Glomerular endothelial cell (primary cell): ENCODE data around the gene ACOX2. TPM values are rescaled to one million over a fixed set of nuclear protein-coding genes. Genes with fewer than 3 reads are reported as not detected.
A peak's percentile ranks its signal among the peaks of the same experiment; 100 is the strongest.

Experiments used
- DNase-seq: peaks from one replicate; pipeline ENCODE4 v3.0.0-alpha.2; 2011; ENCODE audit warnings: low read depth, low spot score; ENCODE audit errors: extremely low read depth
- total RNA-seq: library from RNA; depleted of rRNA; stranded (reverse); fragments of >200 nt; gene quantifications from 2 replicates; pipeline ENCODE4 v1.2.3, GENCODE V29; 2015

The ACOX2 gene
- 0.10 and 4.7 TPM in 2 replicates for total RNA-seq

DNA sequence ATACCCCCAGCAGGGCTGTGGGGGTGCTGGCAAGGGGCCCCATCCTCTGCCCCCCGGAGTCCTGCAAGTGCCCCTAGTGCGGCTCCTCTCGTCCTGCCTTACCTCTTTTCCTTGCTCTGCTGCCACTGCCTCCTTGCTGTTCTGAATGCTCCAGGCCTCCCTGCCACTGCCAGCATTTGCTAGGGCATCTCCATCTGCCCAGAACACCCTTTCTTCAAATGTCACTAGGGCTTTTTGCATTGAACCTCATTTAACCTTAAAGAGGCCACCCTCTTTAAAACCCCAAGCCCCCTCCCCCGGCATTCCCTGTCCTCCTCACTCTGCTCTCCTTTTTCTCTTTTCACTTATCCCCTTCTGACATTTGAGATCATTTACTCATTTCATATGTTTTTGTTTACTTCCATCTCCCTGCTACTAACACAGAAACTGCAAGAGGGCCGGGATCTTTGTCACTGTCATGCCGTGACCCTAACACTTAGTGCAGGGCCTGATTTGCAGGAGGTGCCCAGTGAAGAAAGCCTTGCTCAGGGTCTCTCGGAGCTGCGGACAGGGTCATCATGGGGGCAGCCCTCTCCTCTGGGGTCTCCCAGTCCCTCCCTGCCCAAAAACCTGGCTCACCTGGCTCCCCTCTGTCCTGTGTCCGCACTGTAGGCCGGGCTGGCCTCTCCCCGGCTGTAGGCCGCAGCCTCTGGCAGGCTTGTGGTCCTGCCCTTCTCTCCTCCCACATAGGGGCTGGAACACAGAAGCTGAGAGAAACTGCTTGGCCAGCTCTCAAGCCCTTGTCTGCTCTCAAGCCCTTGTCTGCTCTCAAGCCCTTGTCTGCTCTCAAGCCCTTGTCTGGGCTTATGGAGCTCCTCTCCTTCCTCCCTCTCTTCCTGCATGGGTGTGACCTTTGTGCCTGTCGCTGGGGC, at the start of gene ACOX2:
TSS of gene ACOX2 (minus strand) at position 690 of the 911 bp plus-strand sequence. CDS start 2,084 bp downstream, outside the sequence.
- no peak for DNase-seq

GRCh38 chr3:58585994-58586393, 49.0 kb upstream of the ACOX2 start:
- no peak for DNase-seq

DNA sequence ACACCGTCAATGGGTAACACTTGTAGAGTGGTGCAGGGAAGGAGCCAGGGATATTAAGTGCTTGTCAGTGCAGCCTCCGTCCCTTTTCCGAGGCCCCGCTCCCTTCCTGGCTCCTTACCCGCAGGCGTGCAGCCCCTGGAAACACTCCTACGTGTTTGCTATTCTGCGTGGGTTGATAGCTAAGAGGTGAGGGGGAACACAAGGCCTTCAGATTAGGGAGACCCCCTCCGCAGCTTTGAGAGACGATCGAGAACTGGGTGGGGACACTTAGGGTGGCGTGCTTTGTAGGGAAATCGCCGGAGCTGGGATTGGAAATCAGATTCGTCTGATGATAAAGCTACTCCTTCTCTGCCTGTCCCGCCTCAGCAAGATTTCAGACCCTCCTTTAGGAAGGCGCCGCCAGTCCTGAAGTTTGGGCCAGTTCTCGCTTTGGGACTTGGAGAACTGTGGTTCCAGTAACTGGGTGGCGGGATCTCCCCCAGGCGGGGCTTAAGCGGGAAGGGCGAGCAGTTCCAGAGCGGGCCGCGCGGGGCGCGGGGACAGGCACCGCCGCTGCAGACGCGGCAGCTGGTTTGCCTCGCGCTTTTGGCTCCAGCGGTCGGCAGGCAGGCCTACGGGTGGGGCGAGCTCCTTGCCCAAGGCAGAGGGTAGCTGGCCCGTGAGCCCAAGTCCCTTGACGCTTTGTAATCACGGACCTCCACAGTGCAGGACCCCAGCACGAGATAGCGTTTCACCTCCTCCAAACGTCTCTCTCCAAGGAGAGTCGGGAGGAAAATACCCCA, 48.2 kb upstream of the ACOX2 start:
- no peak for DNase-seq

DNA sequence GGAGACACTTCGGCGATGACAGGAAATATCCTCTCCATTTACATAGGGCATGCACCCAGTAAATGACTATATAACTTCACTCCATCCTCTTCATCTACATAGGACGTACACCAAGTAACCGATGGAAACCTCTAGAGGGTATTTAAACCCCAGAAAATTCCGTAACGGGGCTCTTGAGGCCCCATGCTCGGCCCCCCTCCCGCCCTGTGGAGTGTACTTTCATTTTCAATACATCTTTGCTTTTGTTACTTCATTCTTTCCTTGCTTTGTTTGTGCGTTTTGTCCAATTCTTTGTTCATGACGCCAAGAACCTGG, 47.7 kb upstream of the ACOX2 start:
- DNase-seq: no peak

GRCh38 chr3:58581328-58582091, 44.5 kb upstream of the ACOX2 start:
- no peak for DNase-seq

GRCh38 chr3:58580826-58581327, 43.9 kb upstream of the ACOX2 start:
- no peak for DNase-seq

DNA sequence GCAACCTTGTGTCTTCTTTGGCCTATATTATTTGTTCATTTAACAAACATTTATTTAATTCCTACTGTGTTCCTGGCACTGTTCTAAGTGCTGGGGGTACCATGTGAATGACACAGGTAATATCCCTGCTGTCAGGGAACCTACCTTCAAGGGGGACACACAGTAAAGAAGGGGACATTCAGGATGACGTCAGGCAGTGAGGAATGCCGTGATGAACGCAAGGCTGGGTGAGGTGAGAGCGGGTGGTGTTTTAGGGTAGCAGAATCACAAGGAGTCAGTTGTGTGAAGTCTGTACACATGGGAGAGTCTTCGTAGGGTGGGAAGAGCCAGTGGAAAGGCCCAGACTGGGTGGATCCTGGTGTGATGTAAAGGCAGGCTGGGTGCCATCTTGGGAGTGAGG, 41.9 kb upstream of the ACOX2 start:
- DNase-seq: no peak

DNA sequence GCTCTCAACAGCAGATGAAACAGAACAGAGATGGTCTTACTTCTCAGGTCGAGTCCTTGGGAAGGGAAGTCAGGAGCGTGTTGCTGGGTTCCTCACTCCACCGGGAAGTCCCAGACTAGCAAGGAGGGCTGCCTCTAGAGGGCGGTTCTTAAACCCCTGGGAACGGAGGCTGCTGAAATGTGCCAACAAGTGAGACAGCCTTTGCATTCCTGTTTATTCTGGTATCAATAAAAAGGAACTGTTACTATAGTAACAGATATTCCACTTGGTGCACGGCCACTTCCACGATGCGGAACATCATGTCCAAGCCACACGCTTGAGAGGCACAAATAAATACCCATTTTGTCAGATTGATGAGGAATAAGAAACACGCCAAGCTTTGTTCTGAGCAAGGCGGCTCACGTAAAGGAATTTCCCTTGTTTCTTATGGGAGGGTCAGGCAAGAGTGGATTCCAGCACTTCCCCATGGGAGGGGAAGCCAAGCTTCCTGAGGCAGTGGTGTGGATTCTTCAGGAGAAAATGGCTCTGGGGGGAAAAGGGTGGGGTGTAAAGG, 40.4 kb upstream of the ACOX2 start, which contains the start of gene FAM107A:
TSS of gene FAM107A (minus strand) at position 123 of the 553 bp plus-strand sequence. CDS start 7,531 bp downstream, outside the sequence.
- DNase-seq: peak; percentile 75

DNA sequence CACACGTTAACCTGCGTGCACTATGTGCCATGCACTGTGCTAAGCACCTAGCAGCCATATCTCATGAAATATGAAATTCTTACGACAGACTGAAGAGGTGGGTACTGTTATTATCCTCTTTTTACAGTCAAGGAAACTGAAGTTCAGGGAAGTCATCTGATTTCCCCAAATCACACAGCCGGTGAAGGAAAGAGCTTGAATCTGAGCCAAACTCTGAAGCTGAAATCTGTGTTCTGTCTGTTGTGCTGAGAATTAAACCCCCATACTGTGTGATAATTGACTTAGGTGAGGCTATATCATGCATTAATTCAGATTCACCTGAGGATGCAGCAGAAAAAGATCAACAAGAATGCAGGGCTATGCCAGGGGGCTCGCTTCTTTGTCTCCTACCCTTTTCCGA, 39.7 kb upstream of the ACOX2 start:
- DNase-seq: no peak

DNA sequence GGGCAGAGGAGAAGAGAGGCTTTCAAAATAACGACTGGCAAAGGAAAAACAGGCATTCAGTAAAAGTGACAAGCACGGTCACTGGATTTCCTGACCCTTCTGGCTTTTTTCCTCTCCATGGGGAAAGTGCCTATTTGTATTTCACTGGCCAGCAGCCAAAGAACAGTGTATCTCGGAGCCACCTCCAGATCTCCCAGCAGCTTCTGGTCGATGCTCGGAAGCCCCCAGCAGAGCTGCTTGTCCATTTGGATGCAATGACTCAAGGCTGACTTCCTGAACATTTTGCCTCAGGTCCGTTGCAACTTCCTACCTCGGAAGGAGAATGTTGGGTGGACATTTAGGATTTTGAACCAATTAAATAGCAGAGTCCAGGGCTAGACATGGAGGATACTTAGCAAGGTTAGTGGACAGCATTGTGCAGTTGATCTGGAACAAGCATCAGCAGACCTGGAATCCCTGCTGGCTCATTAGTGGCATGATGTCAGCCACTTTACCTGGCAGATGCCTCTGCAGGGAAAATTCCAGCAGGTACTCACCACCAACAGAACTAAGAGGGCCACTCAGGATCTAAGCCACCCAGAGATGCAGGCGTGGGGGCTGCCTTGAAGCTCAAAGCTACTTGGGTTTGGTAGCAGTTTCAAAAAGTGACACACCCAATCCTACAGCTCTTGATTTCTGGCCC, 39.1 kb upstream of the ACOX2 start:
- peak; percentile 70 for DNase-seq

DNA sequence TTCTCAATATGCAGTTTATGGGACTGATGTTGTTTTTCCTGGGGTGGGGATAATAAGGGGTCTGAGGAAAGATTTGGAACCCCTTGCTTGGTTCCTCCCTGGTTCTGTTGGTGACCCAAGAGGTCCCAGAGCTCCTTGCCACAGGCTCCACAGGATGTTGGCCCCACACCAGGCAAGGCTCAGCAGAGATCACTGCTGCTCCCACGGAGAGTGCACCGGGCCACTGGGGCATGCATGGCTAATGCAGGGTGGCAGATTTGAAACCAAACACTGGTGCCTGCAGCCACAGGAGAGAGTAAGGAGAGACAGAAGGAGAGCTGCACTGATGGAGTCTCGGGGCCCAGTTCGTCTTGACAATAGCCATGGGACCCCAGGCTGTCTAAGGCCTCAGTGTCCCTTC, 37.7 kb upstream of the ACOX2 start:
- DNase-seq: no peak

- DNase-seq: no peak
Measured at GRCh38 chr3:58574106-58574505, 37.1 kb upstream of the ACOX2 start.

DNA sequence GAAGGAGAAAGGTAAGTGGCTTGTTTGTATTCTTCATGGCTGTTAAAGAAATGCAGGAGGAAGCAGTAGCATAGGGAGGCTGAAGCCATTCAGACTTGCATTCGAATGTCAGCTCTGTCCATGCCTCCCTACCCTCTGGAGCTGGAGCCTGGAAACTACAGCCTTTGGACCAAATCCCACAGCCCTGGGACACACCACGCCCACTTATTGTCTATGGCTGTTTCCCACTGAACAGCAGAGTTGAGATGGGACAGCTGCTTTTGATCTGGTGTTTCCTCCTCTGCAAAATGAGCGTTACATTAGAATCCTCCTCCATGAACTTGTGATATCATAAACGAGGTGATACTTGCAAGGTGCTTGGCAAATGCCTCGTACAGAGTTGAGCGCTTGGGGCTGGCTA, 36.6 kb upstream of the ACOX2 start:
- no peak for DNase-seq

GRCh38 chr3:58572634-58573230, 35.7 kb upstream of the ACOX2 start:
- DNase-seq: no peak

DNA sequence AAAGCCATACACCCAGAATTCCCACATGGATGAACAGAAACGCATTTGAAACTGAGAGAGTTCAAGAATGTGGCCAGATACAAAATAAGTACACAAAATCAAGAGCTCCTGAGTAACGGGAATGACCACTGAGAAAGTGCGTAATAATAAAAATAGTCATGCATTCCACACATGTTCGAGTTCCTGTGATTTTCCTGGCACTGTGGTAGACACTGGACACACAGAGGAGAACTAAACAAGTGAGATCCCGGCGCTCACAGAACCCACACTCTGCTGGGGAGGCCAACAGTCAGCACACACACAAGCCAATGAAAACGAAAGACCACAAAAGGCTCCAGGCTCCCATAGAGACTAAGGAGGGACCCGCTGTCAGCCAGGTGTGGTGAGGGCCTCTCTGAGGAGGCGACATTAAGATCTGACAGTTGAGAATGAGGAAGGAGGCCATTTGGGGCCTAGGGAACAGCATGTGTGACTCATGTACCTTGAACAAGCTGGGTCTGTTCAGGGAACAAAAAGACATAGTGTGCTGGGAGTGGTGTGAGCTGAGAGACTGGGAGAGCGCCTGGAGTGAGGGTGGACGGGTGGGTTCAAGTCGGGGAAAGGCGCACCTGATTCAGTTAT, 35.1 kb upstream of the ACOX2 start:
- DNase-seq: no peak

DNA sequence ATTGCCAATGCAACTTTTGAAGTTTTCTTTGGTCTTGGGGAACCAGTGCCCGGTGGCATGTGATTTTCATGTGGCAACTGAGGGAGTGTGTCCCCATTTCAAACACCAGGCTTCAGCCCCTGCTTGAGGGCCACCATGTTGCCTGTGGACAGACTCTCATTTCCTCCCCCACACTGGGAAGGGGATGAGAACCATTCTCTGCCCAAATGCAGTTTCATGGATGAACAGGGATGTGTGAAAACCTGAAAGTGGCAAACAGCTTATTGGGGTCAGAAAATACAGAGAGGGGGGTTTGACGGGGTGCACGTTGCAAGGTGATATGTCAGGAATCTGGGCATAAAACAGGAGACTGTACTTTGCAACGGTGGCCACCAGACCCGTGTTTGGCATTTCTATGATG, 33.9 kb upstream of the ACOX2 start:
- no peak for DNase-seq

DNA sequence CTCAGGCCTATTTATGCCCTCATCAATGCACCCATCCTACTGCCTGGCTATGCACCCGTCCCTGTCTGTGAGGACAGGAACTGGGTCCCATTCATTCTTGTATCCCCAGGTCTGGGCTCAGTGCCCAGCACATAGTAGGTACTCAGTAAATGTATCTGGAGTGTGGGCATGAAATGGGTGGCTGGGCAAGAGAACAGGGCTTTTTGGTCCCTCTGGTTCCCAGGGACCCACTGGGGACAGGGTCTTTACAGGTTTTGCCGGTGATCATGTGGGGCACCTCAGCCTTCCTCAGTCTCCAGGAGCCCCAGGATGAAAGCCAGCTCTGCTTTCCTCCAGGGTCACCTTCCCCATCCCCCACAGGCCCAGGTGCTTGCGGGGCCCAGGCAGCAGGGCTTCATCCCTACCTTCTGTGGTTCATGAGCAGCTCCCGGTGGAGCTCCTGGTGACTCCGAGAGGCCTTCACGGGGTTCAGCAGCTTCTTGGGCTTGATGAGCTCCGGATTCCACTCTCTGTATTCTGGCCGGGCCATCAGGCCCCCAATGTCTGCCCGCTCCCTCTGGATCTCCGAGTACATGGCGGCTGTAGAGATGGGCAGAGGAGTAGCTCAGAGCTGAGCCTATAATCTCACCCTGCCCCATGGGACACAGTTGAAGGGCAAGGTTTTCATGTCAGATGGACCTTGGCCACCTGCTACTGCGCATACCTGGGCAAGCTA, 32.5 kb upstream of the ACOX2 start:
- no peak for DNase-seq

DNA sequence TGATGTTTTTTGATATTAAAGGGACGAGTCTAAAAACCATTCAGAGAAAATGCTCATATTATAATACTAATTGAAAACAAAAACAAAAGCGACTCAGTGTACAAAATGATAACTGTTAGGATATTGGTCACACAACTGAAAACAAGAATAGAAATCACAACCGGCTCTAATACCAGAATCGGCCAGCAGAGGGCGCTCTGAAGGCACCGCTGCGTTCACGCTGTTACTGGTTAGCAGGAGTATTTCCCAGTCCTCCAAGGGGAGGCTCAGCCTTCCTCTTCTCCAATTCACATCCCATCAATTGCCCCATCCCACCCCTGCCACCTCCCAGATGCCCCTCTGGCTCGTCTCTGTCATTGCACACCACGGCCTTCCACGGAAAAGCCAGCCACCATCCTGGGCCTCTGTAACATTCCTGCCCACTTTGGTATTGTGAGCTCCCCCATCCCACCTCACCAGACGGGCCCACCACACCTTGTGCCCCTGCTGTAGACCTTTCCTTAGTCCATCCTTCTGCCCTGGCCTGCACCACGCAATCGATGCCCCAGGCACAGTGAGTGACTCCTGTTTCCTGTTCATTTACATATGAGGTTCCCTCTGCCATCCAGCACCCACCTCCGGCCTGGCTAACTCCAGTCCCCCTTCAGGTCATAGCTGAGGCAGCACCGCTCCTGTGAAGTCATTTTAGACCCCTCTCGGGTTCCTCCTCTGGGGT, 31.7 kb upstream of the ACOX2 start:
- DNase-seq: no peak
